OCI-LY3 (cell line): ENCODE results near the gene CNR2.
A peak's percentile ranks its signal among the peaks of the same experiment; 100 is the strongest.

ENCODE experiments used
- H2AFZ ChIP-seq: fragments of 200-600, 300-600 bp; shearing (Covaris generic); 2 replicates; pipeline ENCODE4 v1.6.0; 2014; ENCODE audit warnings: antibody characterized with exemption, low read depth, low read length
- H3K27ac ChIP-seq: fragments of 200-600, 300-600 bp; sonication (generic); 2 replicates; pipeline ENCODE4 v1.5.1; 2014; ENCODE audit warnings: mild to moderate bottlenecking, low read length, moderate library complexity, mixed read lengths
- H3K27me3 ChIP-seq: fragments of 200-600, 300-600 bp; sonication (generic); 2 replicates; pipeline ENCODE4 v1.6.1; 2014; ENCODE audit warnings: low read depth, low read length, mixed read lengths
- H3K36me3 ChIP-seq: fragments of 200-600, 300-600 bp; sonication (generic); replicated peaks from 2 replicates; pipeline ENCODE3; 2014; ENCODE audit warnings: low read depth, low read length, mixed read lengths
- H3K4me1 ChIP-seq: fragments of 300-600, 200-600 bp; sonication (generic); 2 replicates; pipeline ENCODE4 v1.6.1; 2014; ENCODE audit warnings: low read length, mixed read lengths
- H3K4me2 ChIP-seq: fragments of 200-600, 300-600 bp; sonication (generic); 2 replicates; pipeline ENCODE4 v1.6.1; 2014; ENCODE audit warnings: low read length, mixed read lengths
- H3K4me3 ChIP-seq: fragments of 300-600, 200-600 bp; sonication (generic); 2 replicates; pipeline ENCODE4 v1.5.1; 2014; ENCODE audit warnings: antibody characterized with exemption, mild to moderate bottlenecking, low read length, moderate library complexity
- H3K79me2 ChIP-seq: fragments of 300-600, 200-600 bp; shearing (Covaris generic); 2 replicates; pipeline ENCODE4 v1.6.1; 2014; ENCODE audit warnings: mild to moderate bottlenecking, low read length, mixed read lengths
- H3K9ac ChIP-seq: fragments of 300-600, 200-600 bp; shearing (Covaris generic); 2 replicates; pipeline ENCODE4 v1.6.0; 2014; ENCODE audit warnings: mild to moderate bottlenecking, low read length, moderate library complexity
- H3K9me3 ChIP-seq: fragments of 200-600, 300-600 bp; shearing (Covaris generic); 2 replicates; pipeline ENCODE4 v1.6.1; 2014; ENCODE audit warnings: low read length, mixed read lengths; ENCODE audit not compliant: insufficient read depth
- H4K20me1 ChIP-seq: fragments of 200-600, 300-600 bp; sonication (generic); 2 replicates; pipeline ENCODE4 v1.6.1; 2016; ENCODE audit warnings: low read length, mixed read lengths; ENCODE audit not compliant: insufficient read depth
- EZH2phosphoT487 ChIP-seq: fragments of 200-600 bp; shearing (Covaris generic); IDR thresholded peaks from 2 replicates; pipeline ENCODE4 v1.6.1; 2018; ENCODE audit warnings: antibody characterized with exemption, mixed run types, low read depth
- TF ChIP-seq, protein P1 (sequence below): fragments of 200-600, 300-600 bp; sonication (generic); IDR thresholded peaks from 2 replicates; pipeline ENCODE4 v1.5.1; 2014; ENCODE audit warnings: antibody characterized with exemption, low read length, low read depth

Gene CNR2

DNA sequence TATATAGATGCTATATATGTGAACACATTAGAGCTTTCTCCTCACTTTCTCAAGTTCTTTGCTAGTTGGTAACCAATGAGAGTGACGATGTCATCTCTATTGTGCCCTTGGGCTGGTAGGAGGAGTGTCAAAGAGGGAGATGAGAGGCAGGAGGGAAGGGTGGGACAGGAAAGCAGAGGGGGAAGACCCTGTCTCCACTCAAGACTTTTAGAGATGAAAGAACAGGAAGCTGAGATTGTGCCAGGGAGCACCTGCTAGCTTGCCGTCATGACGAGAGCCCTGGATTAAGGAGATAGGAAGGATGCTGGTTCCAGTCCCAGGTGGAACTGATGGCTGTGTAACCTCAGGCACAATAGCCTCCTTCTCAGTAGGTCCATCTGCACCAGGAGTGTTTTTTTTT, 16.7 kb downstream of the CNR2 start:
- Histone ChIP-seq H3K9ac (peak overlapping the region; percentile 35; the same call in 1 of the 2 replicates), H3K36me3 (peaks cover 27% of the 10 kb centered on the region), H3K27me3 (no peaks in the 10 kb centered on the region), H3K4me3 (no peak overlapping the region), H4K20me1 (peaks cover 8% of the 10 kb centered on the region; the same call in 1 of the 2 replicates), H3K4me1 (peaks cover 67% of the 10 kb centered on the region), H3K4me2 (peak overlapping the region; percentile 41), H3K9me3 (no peaks in the 10 kb centered on the region), H2AFZ (no peak overlapping the region), H3K79me2 (peaks cover 79% of the 10 kb centered on the region), H3K27ac (peak overlapping the region; percentile 86)
- TF ChIP-seq EZH2phosphoT487, result no peak
- TF ChIP-seq, protein P1, sequence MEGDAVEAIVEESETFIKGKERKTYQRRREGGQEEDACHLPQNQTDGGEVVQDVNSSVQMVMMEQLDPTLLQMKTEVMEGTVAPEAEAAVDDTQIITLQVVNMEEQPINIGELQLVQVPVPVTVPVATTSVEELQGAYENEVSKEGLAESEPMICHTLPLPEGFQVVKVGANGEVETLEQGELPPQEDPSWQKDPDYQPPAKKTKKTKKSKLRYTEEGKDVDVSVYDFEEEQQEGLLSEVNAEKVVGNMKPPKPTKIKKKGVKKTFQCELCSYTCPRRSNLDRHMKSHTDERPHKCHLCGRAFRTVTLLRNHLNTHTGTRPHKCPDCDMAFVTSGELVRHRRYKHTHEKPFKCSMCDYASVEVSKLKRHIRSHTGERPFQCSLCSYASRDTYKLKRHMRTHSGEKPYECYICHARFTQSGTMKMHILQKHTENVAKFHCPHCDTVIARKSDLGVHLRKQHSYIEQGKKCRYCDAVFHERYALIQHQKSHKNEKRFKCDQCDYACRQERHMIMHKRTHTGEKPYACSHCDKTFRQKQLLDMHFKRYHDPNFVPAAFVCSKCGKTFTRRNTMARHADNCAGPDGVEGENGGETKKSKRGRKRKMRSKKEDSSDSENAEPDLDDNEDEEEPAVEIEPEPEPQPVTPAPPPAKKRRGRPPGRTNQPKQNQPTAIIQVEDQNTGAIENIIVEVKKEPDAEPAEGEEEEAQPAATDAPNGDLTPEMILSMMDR, result no peak

DNA sequence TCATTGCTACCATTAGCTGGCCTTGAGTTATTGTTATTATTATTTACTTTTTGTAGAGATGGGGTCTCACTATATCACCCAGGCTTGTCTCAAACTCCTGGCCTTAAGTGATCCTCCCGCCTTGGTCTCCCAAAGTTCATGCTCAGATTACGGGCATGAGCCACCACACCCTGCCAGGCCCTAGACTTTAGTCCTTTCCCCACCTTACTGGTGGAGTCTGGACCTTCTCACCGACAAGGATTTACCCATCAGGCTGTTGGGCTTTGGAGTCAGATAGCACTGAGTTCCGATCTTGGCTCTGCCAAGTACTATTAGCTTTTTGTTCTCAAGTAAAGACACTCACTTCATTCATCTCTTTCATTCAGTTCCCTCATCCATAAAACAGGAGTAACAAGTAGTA, 17.2 kb downstream of the CNR2 start:
- peaks cover 23% of the 10 kb centered on the region for H3K36me3 ChIP-seq
- H2AFZ ChIP-seq, result no peak overlapping the region
- H3K79me2 ChIP-seq, result peaks cover 78% of the 10 kb centered on the region
- peaks cover 69% of the 10 kb centered on the region for H3K4me1 ChIP-seq
- H3K4me2 ChIP-seq, result peak overlapping the region; percentile 41
- no peak overlapping the region for H3K4me3 ChIP-seq
- no peaks in the 10 kb centered on the region for H3K9me3 ChIP-seq
- peak overlapping the region; percentile 32; the same call in 1 of the 2 replicates for H3K9ac ChIP-seq
- no peak for TF ChIP-seq EZH2phosphoT487
- TF ChIP-seq, protein P1, result no peak
- H3K27ac ChIP-seq, result peak overlapping the region; percentile 86
- H3K27me3 ChIP-seq, result no peaks in the 10 kb centered on the region
- H4K20me1 ChIP-seq, result peaks cover 3% of the 10 kb centered on the region; the same call in 1 of the 2 replicates

DNA sequence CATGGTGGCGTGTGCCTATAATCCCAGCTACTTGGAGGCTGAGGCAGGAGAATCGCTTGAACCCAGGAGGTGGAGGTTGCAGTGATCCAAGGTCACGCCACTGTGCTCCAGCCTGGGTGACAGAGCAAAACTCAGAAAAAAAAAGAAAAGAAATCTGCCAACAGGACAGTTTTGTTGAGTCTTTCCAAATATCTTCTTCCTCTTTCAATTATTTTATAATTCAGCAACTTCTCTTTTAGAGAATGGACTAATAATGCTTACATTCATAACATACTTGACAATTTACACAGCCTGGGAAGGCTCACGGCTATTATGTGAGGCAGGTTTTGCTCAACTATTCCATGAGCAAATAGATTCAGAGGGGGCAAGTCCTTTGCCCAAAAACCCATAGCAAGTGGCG, 18.1 kb downstream of the CNR2 start:
- TF ChIP-seq, protein P1, result no peak
- TF ChIP-seq EZH2phosphoT487, result no peak
- H3K9me3 ChIP-seq, result no peaks in the 10 kb centered on the region
- peak overlapping the region; percentile 50; the same call in 1 of the 2 replicates for H3K9ac ChIP-seq
- H4K20me1 ChIP-seq, result no peaks in the 10 kb centered on the region
- H3K4me2 ChIP-seq, result peak overlapping the region; percentile 41
- H3K4me3 ChIP-seq, result no peak overlapping the region
- H3K79me2 ChIP-seq, result peaks cover 77% of the 10 kb centered on the region
- H3K36me3 ChIP-seq, result peaks cover 20% of the 10 kb centered on the region
- H3K4me1 ChIP-seq, result peaks cover 77% of the 10 kb centered on the region
- H3K27ac ChIP-seq, result peak overlapping the region; percentile 86
- H3K27me3 ChIP-seq, result no peaks in the 10 kb centered on the region
- no peak overlapping the region for H2AFZ ChIP-seq

DNA sequence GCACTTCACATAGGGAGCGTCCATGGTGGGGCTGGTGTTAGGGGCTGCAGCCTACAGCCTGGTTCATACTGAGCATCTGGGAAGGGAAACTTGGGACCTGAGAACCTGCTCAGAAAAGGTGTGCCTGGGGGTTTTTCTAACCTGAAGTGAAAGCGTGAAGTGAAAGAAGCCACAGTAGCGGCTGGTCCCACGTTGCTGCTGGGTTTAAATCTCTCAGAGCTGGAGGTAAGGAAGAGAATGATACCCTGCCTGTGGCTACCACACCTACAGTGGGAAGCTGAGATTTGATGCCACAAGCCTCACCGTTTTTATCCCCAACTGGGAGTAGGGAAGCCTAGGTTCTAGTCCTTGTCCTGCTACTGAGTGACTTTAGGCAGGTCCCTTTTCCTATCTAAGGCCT, 24.1 kb downstream of the CNR2 start:
- Histone ChIP-seq H3K9me3 (no peaks in the 10 kb centered on the region), H2AFZ (no peak overlapping the region), H3K4me3 (peak overlapping the region; percentile 29), H3K27ac (peak overlapping the region; percentile 100), H4K20me1 (no peaks in the 10 kb centered on the region), H3K36me3 (peaks cover 27% of the 10 kb centered on the region), H3K9ac (peak overlapping the region; percentile 72), H3K4me1 (peaks cover 72% of the 10 kb centered on the region), H3K27me3 (no peaks in the 10 kb centered on the region), H3K4me2 (peak overlapping the region; percentile 91), H3K79me2 (peaks cover 61% of the 10 kb centered on the region)
- no peak for TF ChIP-seq EZH2phosphoT487
- TF ChIP-seq, protein P1, result no peak
